Brain microvascular endothelial cell (primary cell): Measurements from ENCODE around the gene FOXK2.

Experiments
- DNase-seq: peaks from one replicate; pipeline ENCODE4 v3.0.0-alpha.2; 2020
- H3K27ac ChIP-seq: fragments of 250-450 bp; sonication (Bioruptor Pico); 2 replicates; pipeline ENCODE4 v1.5.1; 2020; ENCODE audit warnings: mild to moderate bottlenecking, moderate library complexity
- H3K27me3 ChIP-seq: fragments of 250-450 bp; sonication (Bioruptor Pico); replicated peaks from 2 replicates; pipeline ENCODE4 v1.5.1; 2020; ENCODE audit warnings: mild to moderate bottlenecking
- H3K36me3 ChIP-seq: fragments of 250-450 bp; sonication (Bioruptor Pico); replicated peaks from 2 replicates; pipeline ENCODE4 v1.5.1; 2020; ENCODE audit warnings: mild to moderate bottlenecking
- H3K4me3 ChIP-seq: 2 replicates; pipeline ENCODE4 v1.5.1; 2011; ENCODE audit warnings: low read depth, mild to moderate bottlenecking, control low read depth, low read length, moderate library complexity
- in situ Hi-C: cut with HindIII; loops from 2 replicates; pipeline ENCODE4 v1.10.0; 2017; ENCODE audit warnings: low sequenced_read_pairs, low pct_ligation_motif_present
- TF ChIP-seq, protein P1 (sequence below): IDR thresholded peaks from 2 replicates; pipeline ENCODE4 v1.5.1; 2011; ENCODE audit warnings: low read depth, mild to moderate bottlenecking, moderate library complexity, low read length, control low read depth, inconsistent platforms; ENCODE audit errors: missing control alignments

The FOXK2 gene

DNA sequence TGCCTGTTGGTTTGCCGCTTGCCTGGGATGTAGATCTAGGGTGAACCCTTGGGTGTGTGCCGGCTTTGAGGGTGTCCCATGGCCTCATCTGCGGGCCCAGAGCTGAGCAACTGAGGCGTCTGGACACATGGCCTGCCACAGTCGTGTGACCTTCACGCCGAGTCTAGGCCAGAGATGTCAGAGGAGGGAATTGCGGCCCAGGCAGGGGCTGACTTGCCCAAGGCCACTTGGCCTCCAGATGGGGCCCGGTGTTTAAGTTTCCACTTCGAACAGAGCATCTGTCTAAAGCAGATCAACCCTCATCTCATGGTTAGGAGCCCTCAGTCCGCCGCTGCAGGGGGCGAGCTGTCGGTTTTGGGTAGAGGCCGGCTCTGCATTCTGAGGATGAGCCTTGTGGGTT lies 28.0 kb upstream of the FOXK2 start:
- in situ Hi-C loops = no loop called here
- no peak for DNase-seq
- H3K27ac ChIP-seq = no peak overlapping the region
- H3K36me3 ChIP-seq = peaks cover 9% of the 10 kb centered on the region
- no peaks in the 10 kb centered on the region for H3K27me3 ChIP-seq
- TF ChIP-seq, protein P1, sequence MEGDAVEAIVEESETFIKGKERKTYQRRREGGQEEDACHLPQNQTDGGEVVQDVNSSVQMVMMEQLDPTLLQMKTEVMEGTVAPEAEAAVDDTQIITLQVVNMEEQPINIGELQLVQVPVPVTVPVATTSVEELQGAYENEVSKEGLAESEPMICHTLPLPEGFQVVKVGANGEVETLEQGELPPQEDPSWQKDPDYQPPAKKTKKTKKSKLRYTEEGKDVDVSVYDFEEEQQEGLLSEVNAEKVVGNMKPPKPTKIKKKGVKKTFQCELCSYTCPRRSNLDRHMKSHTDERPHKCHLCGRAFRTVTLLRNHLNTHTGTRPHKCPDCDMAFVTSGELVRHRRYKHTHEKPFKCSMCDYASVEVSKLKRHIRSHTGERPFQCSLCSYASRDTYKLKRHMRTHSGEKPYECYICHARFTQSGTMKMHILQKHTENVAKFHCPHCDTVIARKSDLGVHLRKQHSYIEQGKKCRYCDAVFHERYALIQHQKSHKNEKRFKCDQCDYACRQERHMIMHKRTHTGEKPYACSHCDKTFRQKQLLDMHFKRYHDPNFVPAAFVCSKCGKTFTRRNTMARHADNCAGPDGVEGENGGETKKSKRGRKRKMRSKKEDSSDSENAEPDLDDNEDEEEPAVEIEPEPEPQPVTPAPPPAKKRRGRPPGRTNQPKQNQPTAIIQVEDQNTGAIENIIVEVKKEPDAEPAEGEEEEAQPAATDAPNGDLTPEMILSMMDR = no peak
- H3K4me3 ChIP-seq = no peak overlapping the region

DNA sequence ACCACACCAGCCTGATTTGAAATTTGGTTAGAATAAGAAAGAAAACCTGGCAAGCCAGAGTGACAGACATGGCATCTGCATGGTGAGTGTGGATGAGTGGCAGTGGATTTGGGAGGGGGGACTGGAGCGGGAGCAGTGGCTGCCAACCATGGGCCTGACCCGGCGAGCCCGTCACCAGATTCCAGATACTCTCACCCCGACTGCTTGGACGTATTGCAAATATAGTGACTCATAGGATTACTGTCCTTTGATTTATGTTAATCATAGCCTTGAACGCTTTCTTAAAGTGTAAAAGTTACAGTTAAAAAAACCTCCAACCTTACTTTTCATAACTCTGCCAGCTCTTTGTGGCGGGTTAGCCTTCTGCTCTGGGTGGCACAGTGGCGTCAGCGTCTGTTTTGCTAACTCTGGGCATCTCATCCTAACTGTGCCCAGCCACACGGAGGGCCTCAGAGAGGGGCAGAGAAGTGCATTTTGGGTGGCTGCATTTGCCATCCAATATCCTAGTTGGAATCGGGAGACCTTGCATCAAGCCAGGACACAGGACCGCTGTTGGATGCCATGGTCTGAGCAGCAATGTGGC lies 26.8 kb upstream of the FOXK2 start:
- Histone ChIP-seq H3K27me3 (no peaks in the 10 kb centered on the region), H3K4me3 (no peak overlapping the region), H3K36me3 (peaks cover 2% of the 10 kb centered on the region), H3K27ac (no peak overlapping the region)
- in situ Hi-C loops = no loop called here
- peak; percentile 57 for DNase-seq
- TF ChIP-seq, protein P1 = no peak

DNA sequence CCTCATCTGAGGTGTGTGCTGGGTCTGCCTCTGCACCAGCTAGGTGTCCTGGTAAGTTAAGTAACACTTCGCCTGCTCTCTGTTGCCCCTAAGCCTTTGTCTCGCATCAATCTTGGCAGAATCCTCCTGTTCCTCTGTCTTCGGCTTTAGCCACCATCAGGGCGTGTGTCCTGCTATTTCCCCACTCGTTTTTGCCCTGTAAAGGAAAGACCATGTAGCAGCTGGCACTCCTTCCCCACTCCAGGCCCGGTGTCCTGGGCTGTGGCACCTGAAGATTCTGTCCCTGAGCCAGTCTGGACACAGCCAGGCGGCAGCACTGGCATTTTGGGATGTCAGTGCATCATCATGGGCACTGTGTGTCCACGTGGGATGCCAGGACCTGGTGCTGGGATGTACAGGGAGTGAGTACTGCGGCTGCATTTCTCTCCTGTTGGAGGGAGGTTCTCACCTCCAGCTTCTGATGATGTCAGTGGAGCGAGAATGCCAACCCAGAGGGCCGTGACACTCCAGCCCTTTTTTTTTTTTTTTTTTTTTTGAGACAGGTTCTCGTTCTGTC lies 26.2 kb upstream of the FOXK2 start:
- H3K36me3 ChIP-seq = no peaks in the 10 kb centered on the region
- no peak overlapping the region for H3K4me3 ChIP-seq
- TF ChIP-seq, protein P1 = no peak
- in situ Hi-C loops = no loop called here
- DNase-seq = peak; percentile 16
- H3K27me3 ChIP-seq = no peaks in the 10 kb centered on the region
- H3K27ac ChIP-seq = no peak overlapping the region

DNA sequence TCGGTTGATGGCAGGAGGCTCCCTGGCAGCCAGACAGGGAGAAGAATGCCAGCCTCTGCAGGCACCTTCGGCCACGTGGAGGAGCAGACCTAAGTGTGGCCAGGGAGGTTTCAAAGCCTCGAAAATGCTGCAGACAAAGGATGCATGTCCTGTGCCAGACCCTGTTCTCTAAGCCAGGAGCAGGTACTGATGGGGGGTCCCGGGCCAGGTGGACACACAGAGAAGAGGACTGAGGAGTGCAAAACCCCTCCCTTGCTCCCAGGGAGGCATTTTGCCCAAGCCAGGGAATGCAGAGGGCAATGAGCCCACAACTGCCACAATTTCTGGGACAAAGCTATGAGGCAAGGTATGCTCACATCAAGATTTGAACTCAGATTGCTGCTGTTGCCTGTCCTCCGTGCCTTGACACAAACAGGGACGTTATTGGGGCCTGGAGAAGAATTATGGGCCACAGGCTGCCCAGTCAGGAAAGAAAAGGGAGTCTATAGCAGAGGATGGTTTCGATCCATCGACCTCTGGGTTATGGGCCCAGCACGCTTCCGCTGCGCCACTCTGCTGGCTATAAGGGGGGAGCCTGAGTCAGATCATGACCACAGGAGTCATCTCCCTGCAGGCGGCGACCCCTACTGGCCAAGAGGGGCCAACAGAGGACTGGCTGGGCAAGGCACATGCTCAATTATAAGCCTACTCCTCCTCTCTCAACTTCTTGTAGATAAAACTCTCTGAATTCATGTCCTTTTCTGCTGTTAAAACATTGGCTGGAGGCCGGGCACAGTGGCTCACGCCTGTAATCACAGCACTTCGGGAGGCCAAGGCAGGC lies 25.1 kb upstream of the FOXK2 start:
- peak overlapping the region; percentile 17 for H3K4me3 ChIP-seq
- in situ Hi-C loops = no loop called here
- H3K27me3 ChIP-seq = no peaks in the 10 kb centered on the region
- DNase-seq = peak; percentile 91
- no peak overlapping the region for H3K27ac ChIP-seq
- TF ChIP-seq, protein P1 = peak; percentile 96
- no peaks in the 10 kb centered on the region for H3K36me3 ChIP-seq

DNA sequence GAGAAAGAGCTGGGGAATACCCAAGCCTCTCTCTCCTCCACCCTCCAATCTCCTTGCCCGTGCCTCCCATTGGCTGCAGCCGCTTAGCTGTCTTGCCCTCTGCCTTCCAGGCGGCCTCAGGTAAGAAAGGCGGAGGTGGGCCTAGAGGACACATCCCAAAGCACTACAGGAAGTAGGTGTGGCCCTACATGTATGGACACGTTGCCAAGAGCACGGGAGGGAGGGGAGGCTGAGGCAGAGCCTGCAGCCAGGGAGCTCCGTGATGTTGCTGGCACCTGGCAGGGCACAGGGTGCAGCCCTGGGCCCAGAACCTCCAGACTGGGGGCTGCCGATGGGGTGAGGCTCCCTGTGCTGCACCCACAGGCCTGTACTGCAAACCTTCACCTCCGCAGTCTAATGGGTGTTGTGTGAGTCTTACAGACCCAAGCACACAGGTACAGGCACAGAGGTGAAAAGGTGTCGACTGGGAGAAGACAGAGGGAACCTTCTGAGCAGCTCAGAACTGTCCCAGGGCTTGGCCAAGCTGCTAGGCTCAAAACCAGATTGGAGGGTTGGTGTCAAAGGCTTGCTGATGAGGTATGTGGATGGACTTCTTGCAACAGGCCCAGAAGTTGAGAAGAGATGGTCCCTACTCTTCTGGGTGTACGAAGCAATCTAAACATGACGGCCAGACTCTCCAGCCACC lies 23.5 kb upstream of the FOXK2 start:
- no peak for DNase-seq
- Histone ChIP-seq H3K27me3 (no peaks in the 10 kb centered on the region), H3K4me3 (no peak overlapping the region), H3K27ac (no peak overlapping the region), H3K36me3 (no peaks in the 10 kb centered on the region)
- in situ Hi-C loops = no loop called here
- TF ChIP-seq, protein P1 = no peak
